Measurements from ENCODE around the gene NDFIP1.

The NDFIP1 gene, protein sequence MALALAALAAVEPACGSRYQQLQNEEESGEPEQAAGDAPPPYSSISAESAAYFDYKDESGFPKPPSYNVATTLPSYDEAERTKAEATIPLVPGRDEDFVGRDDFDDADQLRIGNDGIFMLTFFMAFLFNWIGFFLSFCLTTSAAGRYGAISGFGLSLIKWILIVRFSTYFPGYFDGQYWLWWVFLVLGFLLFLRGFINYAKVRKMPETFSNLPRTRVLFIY

DNA sequence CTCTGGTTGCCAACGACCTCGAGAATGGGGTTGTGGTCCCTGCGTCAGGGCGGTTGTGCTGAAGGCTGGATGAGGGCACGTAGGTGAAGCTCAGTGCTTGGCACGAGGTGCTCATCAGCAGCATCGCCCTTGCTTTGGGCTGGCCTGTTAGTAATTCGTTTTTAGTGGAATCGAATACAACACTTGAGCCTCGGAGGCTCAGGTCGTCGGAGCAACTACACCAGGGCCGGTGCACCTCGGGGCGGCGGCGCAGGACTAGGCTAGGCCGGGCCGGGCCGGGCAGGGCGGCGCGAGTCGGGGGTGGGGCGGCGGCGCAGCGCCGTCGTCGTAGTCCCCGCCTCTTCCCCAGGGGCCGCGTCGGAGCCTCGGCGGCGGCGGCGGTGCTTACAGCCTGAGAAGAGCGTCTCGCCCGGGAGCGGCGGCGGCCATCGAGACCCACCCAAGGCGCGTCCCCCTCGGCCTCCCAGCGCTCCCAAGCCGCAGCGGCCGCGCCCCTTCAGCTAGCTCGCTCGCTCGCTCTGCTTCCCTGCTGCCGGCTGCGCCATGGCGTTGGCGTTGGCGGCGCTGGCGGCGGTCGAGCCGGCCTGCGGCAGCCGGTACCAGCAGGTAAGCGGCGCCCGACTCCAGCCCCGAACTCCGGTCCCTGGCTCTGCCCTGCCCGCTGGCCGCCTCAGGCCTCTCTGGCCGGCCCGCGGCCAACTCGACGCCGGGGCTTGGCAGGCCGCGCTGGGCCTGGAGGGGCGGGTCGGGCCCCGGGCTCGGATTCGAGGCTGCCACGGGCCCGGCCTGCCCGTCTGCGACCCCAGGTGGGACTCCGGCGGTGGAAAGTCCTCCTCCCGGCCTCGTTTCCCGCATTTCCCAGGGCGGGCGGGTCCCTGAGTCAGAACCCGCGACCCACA is at the start of gene NDFIP1:
Gene NDFIP1, plus strand, starts transcription at position 348 of the 899 bp plus-strand sequence. Its CDS starts 196 bp downstream, at position 544.
- peak within 1 kb of the TSS; percentile 80 for H3K4me3 ChIP-seq (ENCODE audit: low read depth, low read length)
- DNase-seq (ENCODE audit: low read depth, low spot score), result peak; percentile 84
- in situ Hi-C loops (cut with HindIII; ENCODE audit: low sequenced_read_pairs), result no loop called here
- TF ChIP-seq, protein P1, sequence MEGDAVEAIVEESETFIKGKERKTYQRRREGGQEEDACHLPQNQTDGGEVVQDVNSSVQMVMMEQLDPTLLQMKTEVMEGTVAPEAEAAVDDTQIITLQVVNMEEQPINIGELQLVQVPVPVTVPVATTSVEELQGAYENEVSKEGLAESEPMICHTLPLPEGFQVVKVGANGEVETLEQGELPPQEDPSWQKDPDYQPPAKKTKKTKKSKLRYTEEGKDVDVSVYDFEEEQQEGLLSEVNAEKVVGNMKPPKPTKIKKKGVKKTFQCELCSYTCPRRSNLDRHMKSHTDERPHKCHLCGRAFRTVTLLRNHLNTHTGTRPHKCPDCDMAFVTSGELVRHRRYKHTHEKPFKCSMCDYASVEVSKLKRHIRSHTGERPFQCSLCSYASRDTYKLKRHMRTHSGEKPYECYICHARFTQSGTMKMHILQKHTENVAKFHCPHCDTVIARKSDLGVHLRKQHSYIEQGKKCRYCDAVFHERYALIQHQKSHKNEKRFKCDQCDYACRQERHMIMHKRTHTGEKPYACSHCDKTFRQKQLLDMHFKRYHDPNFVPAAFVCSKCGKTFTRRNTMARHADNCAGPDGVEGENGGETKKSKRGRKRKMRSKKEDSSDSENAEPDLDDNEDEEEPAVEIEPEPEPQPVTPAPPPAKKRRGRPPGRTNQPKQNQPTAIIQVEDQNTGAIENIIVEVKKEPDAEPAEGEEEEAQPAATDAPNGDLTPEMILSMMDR (IDR thresholded peaks at IDR 0.05; ENCODE audit: low read depth, low read length), result no peak

DNA sequence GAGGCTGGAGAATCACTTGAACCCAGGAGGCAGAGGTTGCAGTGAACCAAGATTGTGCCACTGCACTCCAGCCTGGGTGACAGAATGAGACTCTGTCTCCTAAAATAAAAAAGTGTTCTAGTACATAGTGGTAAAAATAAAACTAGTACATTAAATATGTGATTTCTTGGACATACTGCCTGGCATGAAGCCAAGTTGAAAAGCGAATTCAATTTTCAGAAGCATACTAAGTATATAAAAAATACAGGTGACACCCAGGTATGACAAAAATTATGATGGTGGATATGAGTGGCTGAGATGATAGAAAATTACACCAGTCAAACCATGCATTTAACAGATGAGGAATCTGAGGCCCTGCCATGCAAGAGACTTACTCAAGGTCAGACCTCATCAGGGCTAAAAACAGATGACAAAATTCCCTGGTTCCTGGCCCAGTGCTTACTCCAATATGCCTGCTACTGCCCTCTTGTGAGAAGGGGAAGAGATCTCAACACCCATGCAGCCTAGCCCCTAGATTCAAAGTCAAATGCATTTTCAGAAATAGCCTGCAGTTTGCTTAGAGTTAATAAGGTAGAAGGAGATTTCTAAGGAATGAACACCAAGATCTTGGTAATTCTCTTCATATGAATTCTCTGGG is 49.2 kb upstream of the NDFIP1 start:
- no peak overlapping the region for H3K4me3 ChIP-seq (ENCODE audit: low read depth, low read length)
- DNase-seq (ENCODE audit: low read depth, low spot score), result no peak
- TF ChIP-seq, protein P1 (IDR thresholded peaks at IDR 0.05; ENCODE audit: low read depth, low read length), result no peak
- in situ Hi-C loops (cut with HindIII; ENCODE audit: low sequenced_read_pairs), result no loop called here

DNA sequence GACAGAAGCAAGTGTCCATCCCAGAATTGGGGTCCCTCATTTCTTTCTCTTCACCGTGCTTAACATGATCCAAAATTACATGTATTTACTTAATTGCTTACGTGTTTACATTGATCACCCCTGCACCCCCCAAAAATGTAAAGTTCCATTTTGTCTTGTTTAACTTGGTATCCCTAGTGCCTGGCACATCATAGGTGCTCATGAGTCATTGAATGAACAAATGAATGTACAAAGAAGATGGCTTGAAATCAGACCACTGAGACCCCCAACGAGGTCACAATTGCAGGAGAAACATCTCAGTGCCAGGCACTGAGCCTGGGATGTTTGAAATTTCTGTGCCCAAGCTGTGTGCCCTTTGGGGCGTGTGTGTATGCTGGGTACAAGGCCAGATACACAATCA is 45.2 kb upstream of the NDFIP1 start:
- TF ChIP-seq, protein P1 (IDR thresholded peaks at IDR 0.05; ENCODE audit: low read depth, low read length), result no peak
- no peak for DNase-seq (ENCODE audit: low read depth, low spot score)
- in situ Hi-C loops (cut with HindIII; ENCODE audit: low sequenced_read_pairs), result no loop called here
- no peak overlapping the region for H3K4me3 ChIP-seq (ENCODE audit: low read depth, low read length)

DNA sequence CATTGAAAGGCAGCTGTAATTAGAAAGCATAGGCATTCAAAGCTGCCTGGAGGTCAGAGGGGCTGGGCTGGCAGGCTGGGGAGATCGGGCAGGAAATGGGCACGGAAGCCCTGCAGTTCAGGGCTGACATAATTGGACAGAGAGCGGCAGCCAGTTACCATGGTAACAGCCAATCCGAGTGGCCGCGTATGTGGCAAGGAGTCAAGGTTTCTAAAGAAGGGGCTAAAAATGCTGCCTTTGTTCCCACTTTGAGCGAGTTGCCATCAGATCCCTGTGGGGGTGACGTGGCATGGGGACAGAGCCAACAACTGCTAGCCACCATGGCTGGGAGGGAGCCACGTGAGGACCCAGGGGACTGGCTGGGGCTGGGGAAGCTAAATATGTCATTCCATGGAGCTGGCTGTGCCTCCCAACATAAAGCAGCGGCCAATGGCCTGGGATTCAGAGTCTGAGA is 44.7 kb upstream of the NDFIP1 start:
- peak overlapping the region; percentile 17 for H3K4me3 ChIP-seq (ENCODE audit: low read depth, low read length)
- TF ChIP-seq, protein P1 (IDR thresholded peaks at IDR 0.05; ENCODE audit: low read depth, low read length), result no peak
- peak; percentile 69 for DNase-seq (ENCODE audit: low read depth, low spot score)
- in situ Hi-C loops (cut with HindIII; ENCODE audit: low sequenced_read_pairs), result no loop called here

DNA sequence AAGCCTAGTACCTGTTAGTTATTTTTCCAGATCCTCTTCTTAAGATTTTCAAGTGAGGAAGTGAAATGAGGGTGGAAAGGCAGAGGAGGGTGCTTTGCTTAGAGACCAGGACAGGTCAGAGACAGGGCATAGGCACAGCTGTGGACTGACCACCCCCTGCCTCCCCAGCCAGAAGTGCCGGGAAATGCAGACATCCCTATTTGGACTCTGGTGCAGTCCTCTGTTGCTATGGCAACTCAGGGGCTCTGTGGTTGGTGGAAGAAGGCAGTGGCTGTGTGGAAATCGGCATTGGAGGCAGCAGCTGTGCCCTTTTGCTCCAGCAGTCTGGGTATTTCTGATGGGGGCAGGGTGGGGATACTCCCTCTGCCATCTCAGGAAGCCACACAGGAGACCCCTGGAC is 43.3 kb upstream of the NDFIP1 start:
- in situ Hi-C loops (cut with HindIII; ENCODE audit: low sequenced_read_pairs), result no loop called here
- no peak overlapping the region for H3K4me3 ChIP-seq (ENCODE audit: low read depth, low read length)
- DNase-seq (ENCODE audit: low read depth, low spot score), result peak; percentile 49
- TF ChIP-seq, protein P1 (IDR thresholded peaks at IDR 0.05; ENCODE audit: low read depth, low read length), result no peak

DNA sequence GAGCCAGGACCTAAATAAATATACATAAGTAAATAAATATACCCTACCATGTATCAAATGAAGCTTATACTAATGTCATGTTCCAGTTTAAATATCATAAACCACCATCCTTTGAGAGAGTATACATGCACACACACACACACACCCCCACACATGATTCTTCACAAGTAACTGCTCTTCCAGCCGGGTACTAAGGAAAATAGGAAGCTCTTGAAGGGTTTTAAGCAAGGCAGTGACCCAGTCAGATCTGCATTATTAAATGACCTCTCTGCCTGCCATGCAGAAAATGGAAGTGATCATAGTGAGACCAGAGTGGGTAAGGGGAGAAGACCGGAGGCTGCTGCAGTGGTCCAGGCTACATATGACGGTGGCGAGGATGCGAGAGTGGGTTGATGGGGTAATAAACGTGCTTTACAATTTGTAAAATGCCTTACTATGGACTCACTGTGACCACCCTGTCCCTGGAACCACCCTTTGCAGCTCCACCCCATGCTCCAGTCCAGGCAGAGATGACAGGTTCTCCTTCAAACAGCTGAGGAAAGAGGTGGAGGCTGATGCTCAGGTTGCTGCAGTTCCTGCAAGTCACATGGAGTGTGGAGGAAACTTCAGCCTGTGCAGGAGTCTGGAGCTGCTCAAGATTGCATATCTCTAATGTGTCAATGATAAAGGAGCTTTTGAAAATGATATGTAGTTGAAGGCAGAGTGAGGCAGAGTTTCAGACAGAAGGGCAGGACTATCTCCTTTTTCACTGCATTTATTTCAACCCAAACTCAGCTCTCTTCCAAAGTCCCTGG is 38.8 kb upstream of the NDFIP1 start:
- DNase-seq (ENCODE audit: low read depth, low spot score), result no peak
- no peak overlapping the region for H3K4me3 ChIP-seq (ENCODE audit: low read depth, low read length)
- TF ChIP-seq, protein P1 (IDR thresholded peaks at IDR 0.05; ENCODE audit: low read depth, low read length), result no peak
- in situ Hi-C loops (cut with HindIII; ENCODE audit: low sequenced_read_pairs), result no loop called here

All from astrocyte of the spinal cord (primary cell).